Nephron progenitor cell (in vitro differentiated cells): Measurements from ENCODE around the gene TEP1.

Experiments
- DNase-seq: peaks from one replicate; pipeline ENCODE4 v3.0.0; 2021
- H3K27ac Mint-ChIP-seq: 2 replicates; pipeline ENCODE4 v1.8.0; 2021; ENCODE audit warnings: mild to moderate bottlenecking, moderate library complexity, mixed read lengths
- H3K27me3 Mint-ChIP-seq: 2 replicates; pipeline ENCODE4 v1.8.0; 2021; ENCODE audit warnings: mild to moderate bottlenecking, low read depth, mixed read lengths; ENCODE audit not compliant: poor library complexity
- H3K36me3 Mint-ChIP-seq: 2 replicates; pipeline ENCODE4 v1.8.0; 2021; ENCODE audit warnings: low read depth, mixed read lengths
- H3K4me1 Mint-ChIP-seq: 2 replicates; pipeline ENCODE4 v1.8.0; 2021; ENCODE audit warnings: mixed read lengths
- H3K4me3 Mint-ChIP-seq: 2 replicates; pipeline ENCODE4 v1.8.0; 2021; ENCODE audit warnings: mild to moderate bottlenecking, moderate library complexity, mixed read lengths
- H3K9me3 Mint-ChIP-seq: 2 replicates; pipeline ENCODE4 v1.8.0; 2021; ENCODE audit warnings: mild to moderate bottlenecking, moderate library complexity, mixed read lengths
- TF ChIP-seq, protein P1 (sequence below): fragments of 200-600 bp; sonication (generic); IDR thresholded peaks from 2 replicates; pipeline ENCODE4 v1.5.0; 2021; ENCODE audit warnings: antibody characterized with exemption

The TEP1 gene

DNA sequence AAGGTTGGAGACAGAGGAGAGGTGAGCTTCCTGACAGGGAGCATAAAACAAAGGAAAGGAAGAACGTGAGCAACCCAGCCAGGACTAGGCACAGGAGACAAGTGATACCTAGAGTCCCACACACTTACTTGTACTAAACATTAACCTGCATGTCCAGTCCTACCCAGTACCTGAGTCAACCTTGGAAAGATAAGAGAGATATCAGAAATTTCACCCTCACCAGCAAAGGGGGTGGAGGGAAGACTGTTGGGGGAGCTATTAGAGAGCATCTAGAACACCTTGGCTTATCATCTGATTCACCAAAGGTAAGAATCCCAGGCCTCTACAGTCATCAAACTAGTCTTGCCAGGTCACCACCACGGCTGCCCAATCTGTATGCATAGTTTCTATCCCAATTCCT, 11.6 kb upstream of the TEP1 start:
- Mint-ChIP-seq H3K36me3 (no peaks in the 10 kb centered on the region), H3K4me1 (peaks cover 14% of the 10 kb centered on the region), H3K4me3 (no peak overlapping the region), H3K27ac (no peak overlapping the region), H3K27me3 (peaks cover 6% of the 10 kb centered on the region), H3K9me3 (no peaks in the 10 kb centered on the region)
- TF ChIP-seq, protein P1, sequence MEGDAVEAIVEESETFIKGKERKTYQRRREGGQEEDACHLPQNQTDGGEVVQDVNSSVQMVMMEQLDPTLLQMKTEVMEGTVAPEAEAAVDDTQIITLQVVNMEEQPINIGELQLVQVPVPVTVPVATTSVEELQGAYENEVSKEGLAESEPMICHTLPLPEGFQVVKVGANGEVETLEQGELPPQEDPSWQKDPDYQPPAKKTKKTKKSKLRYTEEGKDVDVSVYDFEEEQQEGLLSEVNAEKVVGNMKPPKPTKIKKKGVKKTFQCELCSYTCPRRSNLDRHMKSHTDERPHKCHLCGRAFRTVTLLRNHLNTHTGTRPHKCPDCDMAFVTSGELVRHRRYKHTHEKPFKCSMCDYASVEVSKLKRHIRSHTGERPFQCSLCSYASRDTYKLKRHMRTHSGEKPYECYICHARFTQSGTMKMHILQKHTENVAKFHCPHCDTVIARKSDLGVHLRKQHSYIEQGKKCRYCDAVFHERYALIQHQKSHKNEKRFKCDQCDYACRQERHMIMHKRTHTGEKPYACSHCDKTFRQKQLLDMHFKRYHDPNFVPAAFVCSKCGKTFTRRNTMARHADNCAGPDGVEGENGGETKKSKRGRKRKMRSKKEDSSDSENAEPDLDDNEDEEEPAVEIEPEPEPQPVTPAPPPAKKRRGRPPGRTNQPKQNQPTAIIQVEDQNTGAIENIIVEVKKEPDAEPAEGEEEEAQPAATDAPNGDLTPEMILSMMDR: no peak
- DNase-seq: no peak

DNA sequence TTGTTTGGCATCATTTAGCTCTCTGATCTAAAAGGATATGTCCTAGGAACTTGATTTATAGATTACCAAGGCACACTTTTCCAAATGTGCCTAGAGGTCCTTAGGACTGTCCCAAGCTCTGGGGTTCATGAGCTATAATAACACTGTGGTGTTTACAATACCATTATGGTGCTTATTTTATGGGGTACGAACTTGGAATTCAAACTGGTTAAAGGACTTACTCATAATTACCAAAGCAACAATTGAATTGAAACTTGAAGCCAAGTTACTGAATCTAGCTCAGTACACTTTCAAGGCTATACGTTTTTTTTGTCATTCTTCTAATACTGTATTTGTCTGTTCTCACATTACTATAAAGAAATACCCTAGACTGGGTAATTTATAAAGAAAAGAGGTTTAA, 9.6 kb upstream of the TEP1 start:
- H3K27me3 Mint-ChIP-seq: peaks cover 6% of the 10 kb centered on the region
- peaks cover 11% of the 10 kb centered on the region for H3K4me1 Mint-ChIP-seq
- H3K36me3 Mint-ChIP-seq: no peaks in the 10 kb centered on the region
- DNase-seq: no peak
- H3K27ac Mint-ChIP-seq: no peak overlapping the region
- TF ChIP-seq, protein P1: no peak
- no peaks in the 10 kb centered on the region for H3K9me3 Mint-ChIP-seq
- no peak overlapping the region for H3K4me3 Mint-ChIP-seq

DNA sequence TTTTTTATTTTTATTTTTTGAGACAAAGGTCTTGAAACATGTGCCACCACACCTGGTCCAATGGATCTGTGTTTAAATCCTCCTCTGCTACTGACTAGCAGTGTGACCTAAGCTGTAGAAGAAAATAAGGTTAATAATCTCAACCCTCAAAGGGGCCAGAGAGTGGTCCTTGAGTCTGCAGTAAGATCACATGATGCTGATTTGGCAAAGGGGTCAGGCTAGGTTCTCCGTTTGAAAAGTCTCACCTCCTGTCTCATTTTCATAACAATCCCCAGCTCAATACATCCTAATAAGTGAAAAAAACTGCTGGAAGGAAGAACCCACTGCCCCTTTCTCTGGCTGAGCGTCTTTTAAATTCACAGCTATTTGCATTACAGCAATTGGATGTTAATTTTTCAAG, 8.0 kb upstream of the TEP1 start:
- DNase-seq: no peak
- Mint-ChIP-seq H3K27ac (no peak overlapping the region), H3K9me3 (no peaks in the 10 kb centered on the region), H3K27me3 (peaks cover 6% of the 10 kb centered on the region), H3K4me1 (peaks cover 4% of the 10 kb centered on the region), H3K36me3 (no peaks in the 10 kb centered on the region), H3K4me3 (no peak overlapping the region)
- TF ChIP-seq, protein P1: no peak

DNA sequence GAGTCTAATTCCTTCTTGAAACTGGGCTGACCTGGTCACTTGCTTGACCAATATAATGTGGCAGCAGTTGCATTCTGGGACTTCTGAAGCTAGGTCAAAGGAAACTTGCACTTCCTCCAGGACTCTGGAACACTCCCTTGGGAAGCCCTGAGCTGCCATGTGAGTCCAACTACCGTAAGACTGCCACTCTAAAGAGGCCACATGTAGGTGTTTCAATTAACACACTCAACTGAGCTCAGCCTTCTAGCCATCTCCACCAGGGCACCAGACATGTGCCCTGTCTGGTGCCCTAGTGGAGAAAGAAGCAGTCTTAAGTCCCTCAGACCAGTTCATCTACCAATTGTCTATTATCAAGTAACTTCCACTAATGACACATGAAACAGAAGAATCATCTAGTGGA, 6.1 kb upstream of the TEP1 start:
- Mint-ChIP-seq H3K9me3 (no peaks in the 10 kb centered on the region), H3K4me1 (peaks cover 14% of the 10 kb centered on the region), H3K27me3 (peaks cover 2% of the 10 kb centered on the region), H3K4me3 (no peak overlapping the region), H3K27ac (no peak overlapping the region), H3K36me3 (no peaks in the 10 kb centered on the region)
- TF ChIP-seq, protein P1: no peak
- no peak for DNase-seq

GRCh38 chr14:20418501-20418909, 5.2 kb upstream of the TEP1 start:
- H3K4me1 Mint-ChIP-seq: peaks cover 23% of the 10 kb centered on the region
- no peak overlapping the region for H3K4me3 Mint-ChIP-seq
- TF ChIP-seq, protein P1: no peak
- no peak for DNase-seq
- peaks cover 2% of the 10 kb centered on the region for H3K27me3 Mint-ChIP-seq
- no peaks in the 10 kb centered on the region for H3K36me3 Mint-ChIP-seq
- H3K27ac Mint-ChIP-seq: no peak overlapping the region
- H3K9me3 Mint-ChIP-seq: no peaks in the 10 kb centered on the region

DNA sequence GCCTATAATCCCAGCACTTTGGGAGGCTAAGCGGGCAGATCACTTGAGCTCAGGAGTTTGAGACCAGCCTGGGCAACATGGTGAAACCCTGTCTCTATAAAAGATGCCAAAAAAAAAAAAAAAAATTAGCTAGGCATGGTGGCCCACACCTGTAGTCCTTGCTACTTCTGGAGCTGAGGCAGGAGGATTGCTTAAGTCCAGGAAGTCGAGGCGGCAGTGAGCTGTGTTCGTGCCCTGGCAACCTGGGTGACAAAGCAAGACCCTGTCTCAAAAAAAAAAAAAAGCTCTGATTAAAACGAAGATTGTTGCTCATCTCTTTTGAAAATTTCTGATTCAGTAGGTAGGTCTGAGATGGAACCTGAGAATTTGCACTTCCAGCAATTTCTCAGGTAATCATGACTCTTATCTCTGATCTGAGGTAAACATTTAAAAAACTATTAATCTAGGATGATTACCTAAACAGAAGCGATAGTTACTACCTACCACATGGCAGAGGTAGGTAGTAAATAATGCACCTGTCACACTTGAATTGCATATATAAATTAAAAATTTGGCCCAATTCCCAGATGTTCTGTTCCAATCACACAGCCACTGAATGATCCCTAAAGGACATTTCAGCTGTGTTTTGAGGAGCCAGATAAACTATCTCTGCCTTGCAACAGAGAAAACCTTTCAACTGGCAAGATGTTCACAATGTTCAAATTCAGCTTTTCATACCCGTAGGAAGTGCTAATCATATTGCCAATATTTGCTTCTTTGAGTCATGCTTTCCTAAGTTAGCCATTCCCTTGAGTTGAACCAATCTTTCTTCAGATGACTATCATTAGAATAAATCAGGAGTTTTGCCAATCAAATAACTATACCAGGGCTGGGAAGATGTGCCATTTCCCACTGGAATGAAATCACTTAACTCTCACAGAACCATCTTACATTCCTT, 4.2 kb upstream of the TEP1 start:
- Mint-ChIP-seq H3K4me3 (no peak overlapping the region), H3K4me1 (peaks cover 31% of the 10 kb centered on the region), H3K36me3 (no peaks in the 10 kb centered on the region), H3K9me3 (no peaks in the 10 kb centered on the region), H3K27me3 (no peaks in the 10 kb centered on the region), H3K27ac (no peak overlapping the region)
- no peak for DNase-seq
- TF ChIP-seq, protein P1: no peak
